ENCODE results near the gene BPHL. TPM values are rescaled to one million over a fixed set of nuclear protein-coding genes. Genes with fewer than 3 reads are reported as not detected.
A peak's percentile ranks its signal among the peaks of the same experiment; 100 is the strongest.

BPHL gene
- total RNA-seq, 2 experiments from 2014 or later: 8.4 to 9.5 TPM

DNA sequence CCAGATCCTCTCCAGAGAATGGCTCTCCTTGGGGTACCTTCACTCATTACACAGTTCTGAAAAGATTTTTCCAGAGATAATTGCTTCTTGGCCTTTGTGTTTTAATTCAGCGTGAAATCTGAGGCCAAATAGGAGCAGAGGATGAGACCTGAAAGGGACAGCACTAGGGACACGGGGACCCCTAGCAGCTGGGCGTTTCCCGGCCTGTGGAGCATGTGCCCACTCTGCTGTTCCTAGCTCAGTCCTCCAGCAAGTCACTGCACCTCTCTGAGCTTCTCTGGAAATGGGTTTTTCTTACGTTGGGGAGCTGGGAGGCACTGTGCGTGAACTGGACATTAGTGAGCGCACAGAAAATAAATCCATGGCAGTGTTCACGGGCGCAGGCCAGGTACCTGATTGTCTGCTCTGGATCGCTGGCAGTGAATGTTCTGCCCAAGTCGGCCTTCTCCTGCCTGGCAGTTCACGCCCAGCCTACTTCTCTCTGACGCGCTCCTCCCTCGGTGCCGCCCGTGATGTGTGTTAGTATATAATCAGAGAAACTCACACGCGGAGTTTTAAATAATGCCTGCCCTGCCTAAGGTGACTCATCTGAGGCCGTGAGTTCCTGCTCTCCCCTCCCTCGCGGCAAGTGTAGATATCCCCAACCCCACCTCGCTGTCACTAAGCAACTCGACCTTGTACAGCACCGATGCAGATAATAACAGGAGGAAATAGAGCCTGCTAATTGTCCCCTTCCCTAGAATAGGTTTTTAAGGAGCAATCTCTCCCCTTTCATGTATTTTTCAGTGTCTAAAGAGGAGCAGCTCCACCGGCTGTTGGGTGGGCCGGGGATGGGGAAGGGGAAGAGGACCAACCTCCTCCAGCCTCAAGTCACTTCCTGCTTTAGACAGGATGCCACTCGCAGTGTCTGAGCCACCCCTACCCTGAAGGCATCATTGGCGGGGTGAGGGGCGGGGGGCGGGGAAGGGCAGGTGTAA lies 41.6 kb downstream of the BPHL start:
- intact Hi-C loops (cut with micrococcal nuclease): no loop called here

GRCh38 chr6:3162067-3162497 lies 43.6 kb downstream of the BPHL start:
- Mint-ChIP-seq H3K4me3 (peak overlapping the region; percentile 77), H3K27me3 (peaks cover 8% of the 10 kb centered on the region)
- intact Hi-C loops (cut with micrococcal nuclease): no loop called here

More for the DNA sequence above, 41.6 kb downstream of the BPHL start:
- Mint-ChIP-seq H3K4me1 (ENCODE audit: low read depth) (peaks cover 29% of the 10 kb centered on the region), H3K36me3 (ENCODE audit: low read depth) (peaks cover 5% of the 10 kb centered on the region), H3K27ac (no peak overlapping the region), H3K9me3 (peaks cover 8% of the 10 kb centered on the region), H3K27me3 (peaks cover 14% of the 10 kb centered on the region), H3K4me3 (no peak overlapping the region)
- ATAC-seq (peak; percentile 42), DNase-seq (peak; percentile 66)
- ChIA-PET POLR2A (no interaction called here), CTCF (no interaction called here)
- no peak for TF ChIP-seq CTCF (IDR thresholded peaks at IDR 0.05)

GRCh38 chr6:3162565-3163247 lies 44.2 kb downstream of the BPHL start:
- POLR2A ChIA-PET: no interaction called here
- intact Hi-C loops (cut with micrococcal nuclease): no loop called here
- peaks cover 8% of the 10 kb centered on the region for H3K9me3 Mint-ChIP-seq
- ATAC-seq: peak; percentile 75
- peaks cover 24% of the 10 kb centered on the region for H3K4me1 Mint-ChIP-seq (ENCODE audit: low read depth)
- no peak overlapping the region for H3K27ac Mint-ChIP-seq
- CTCF ChIA-PET: interaction anchor here (0.8 to 2.3 kb wide), 4 partner anchors 14 to 97 kb away, joined by 4 to 8 read pairs (median 5); no protein-coding TSS in a partner anchor
- peaks cover 5% of the 10 kb centered on the region for H3K36me3 Mint-ChIP-seq (ENCODE audit: low read depth)
- DNase-seq: peak; percentile 70
- peak overlapping the region; percentile 77 for H3K4me3 Mint-ChIP-seq
- H3K27me3 Mint-ChIP-seq: peaks cover 8% of the 10 kb centered on the region
- TF ChIP-seq CTCF (IDR thresholded peaks at IDR 0.05): no peak

More at GRCh38 chr6:3162067-3162497, 43.6 kb downstream of the BPHL start:
- H3K9me3 Mint-ChIP-seq: peaks cover 8% of the 10 kb centered on the region
- H3K4me1 Mint-ChIP-seq (ENCODE audit: low read depth): peaks cover 24% of the 10 kb centered on the region
- DNase-seq (no peak), ATAC-seq (no peak)
- no peak overlapping the region for H3K27ac Mint-ChIP-seq
- TF ChIP-seq CTCF (IDR thresholded peaks at IDR 0.05): no peak
- CTCF ChIA-PET: interaction anchor here (0.8 to 1.8 kb wide), 3 partner anchors 13 to 97 kb away, joined by 4 to 6 read pairs (median 4); no protein-coding TSS in a partner anchor
- POLR2A ChIA-PET: no interaction called here
- peaks cover 5% of the 10 kb centered on the region for H3K36me3 Mint-ChIP-seq (ENCODE audit: low read depth)

- peaks cover 7% of the 10 kb centered on the region for H3K27me3 Mint-ChIP-seq
- H3K36me3 Mint-ChIP-seq (ENCODE audit: low read depth): peaks cover 5% of the 10 kb centered on the region
- intact Hi-C loops (cut with micrococcal nuclease): no loop called here
- no peak for TF ChIP-seq CTCF (IDR thresholded peaks at IDR 0.05)
- no peak for DNase-seq
- H3K4me1 Mint-ChIP-seq (ENCODE audit: low read depth): peaks cover 22% of the 10 kb centered on the region
- H3K9me3 Mint-ChIP-seq: peaks cover 8% of the 10 kb centered on the region
- H3K27ac Mint-ChIP-seq: no peak overlapping the region
- H3K4me3 Mint-ChIP-seq: peak overlapping the region; percentile 77
- ATAC-seq: peak; percentile 4
- CTCF ChIA-PET: interaction anchor here (1.8 to 2.3 kb wide), 2 partner anchors 14 to 88 kb away, joined by 4 to 8 read pairs; no protein-coding TSS in a partner anchor
- POLR2A ChIA-PET: no interaction called here
Observed at GRCh38 chr6:3163248-3163594, 44.7 kb downstream of the BPHL start.

All from activated CD8-positive, alpha-beta T cell treated with anti-CD3 and anti-CD28 coated beads for 36 hours (primary cell).